HEK293T (cell line): ENCODE data around the gene ITPRIP.

ENCODE experiments used
- BHLHE40 ChIP-seq: fragments of 450-650 bp; IDR thresholded peaks from 2 replicates; pipeline ENCODE4 v1.6.1; 2016; ENCODE audit warnings: mild to moderate bottlenecking, moderate library complexity, borderline replicate concordance
- CTBP1 ChIP-seq: fragments of 450-650 bp; IDR thresholded peaks from 2 replicates; pipeline ENCODE4 v1.6.1; 2016; ENCODE audit warnings: borderline replicate concordance
- ELF4 ChIP-seq: fragments of 450-650 bp; IDR thresholded peaks from 2 replicates; pipeline ENCODE4 v1.6.1; 2017; ENCODE audit warnings: antibody characterized with exemption
- FOXA1 ChIP-seq: fragments of 450-650 bp; IDR thresholded peaks from 2 replicates; pipeline ENCODE4 v1.6.1; 2016; ENCODE audit warnings: mild to moderate bottlenecking
- HDGF ChIP-seq: fragments of 450-650 bp; IDR thresholded peaks from 2 replicates; pipeline ENCODE4 v1.6.1; 2017; ENCODE audit warnings: antibody characterized with exemption, borderline replicate concordance
- NFRKB ChIP-seq: fragments of 450-650 bp; IDR thresholded peaks from 2 replicates; pipeline ENCODE4 v1.6.1; 2016; ENCODE audit warnings: mild to moderate bottlenecking, moderate library complexity
- SP1 ChIP-seq: fragments of 450-650 bp; IDR thresholded peaks from 2 replicates; pipeline ENCODE4 v1.6.1; 2017

GRCh38 chr10:104297697-104298660 is 40.3 kb downstream of the ITPRIP start:
- TF ChIP-seq FOXA1 (no peak), BHLHE40 (no peak), SP1 (no peak), NFRKB (no peak), CTBP1 (no peak), ELF4 (no peak), HDGF (no peak)
